WTC11 (cell line): Measurements from ENCODE around the gene CTTNBP2.

Experiments
- ATF2 ChIP-seq: sonication (generic); formaldehyde crosslinking; IDR thresholded peaks from 2 replicates; pipeline ENCODE4 v1.8.1; 2022; ENCODE audit warnings: low read depth, missing genetic modification reagents, borderline replicate concordance
- MAX ChIP-seq: sonication (generic); formaldehyde crosslinking; IDR thresholded peaks from 2 replicates; pipeline ENCODE4 v1.8.0; 2022; ENCODE audit warnings: mild to moderate bottlenecking, missing genetic modification reagents
- TEAD4 ChIP-seq: sonication (generic); formaldehyde crosslinking; IDR thresholded peaks from 2 replicates; pipeline ENCODE4 v1.8.0; 2022; ENCODE audit warnings: mild to moderate bottlenecking, missing genetic modification reagents
- ZBTB21 ChIP-seq: sonication (generic); formaldehyde crosslinking; IDR thresholded peaks from 2 replicates; pipeline ENCODE4 v1.8.1; 2023; ENCODE audit warnings: mild to moderate bottlenecking, missing genetic modification reagents, borderline replicate concordance
- ZNF219 ChIP-seq: sonication (generic); formaldehyde crosslinking; IDR thresholded peaks from 2 replicates; pipeline ENCODE4 v1.8.0; 2023; ENCODE audit warnings: missing genetic modification reagents, mild to moderate bottlenecking, borderline replicate concordance
- ZNF232 ChIP-seq: sonication (generic); formaldehyde crosslinking; IDR thresholded peaks from 2 replicates; pipeline ENCODE4 v1.8.0; 2022; ENCODE audit warnings: mild to moderate bottlenecking, missing genetic modification reagents
- ZNF263 ChIP-seq: sonication (generic); formaldehyde crosslinking; IDR thresholded peaks from 2 replicates; pipeline ENCODE4 v1.8.1; 2022; ENCODE audit warnings: low read depth, mild to moderate bottlenecking, moderate library complexity, missing genetic modification reagents
- TF ChIP-seq, protein P1 (sequence below): sonication (generic); formaldehyde crosslinking; conservative IDR thresholded peaks from 2 replicates; pipeline ENCODE4 v1.8.1; 2022; ENCODE audit warnings: mild to moderate bottlenecking, missing genetic modification reagents
- TF ChIP-seq, protein P2 (sequence below): fragments of 200-600 bp; IDR thresholded peaks from 2 replicates; pipeline ENCODE4 v1.8.0; 2022; ENCODE audit warnings: antibody characterized with exemption
- TF ChIP-seq, protein P3 (sequence below): sonication (generic); formaldehyde crosslinking; IDR thresholded peaks from 2 replicates; pipeline ENCODE4 v1.8.0; 2022; ENCODE audit warnings: mild to moderate bottlenecking, missing genetic modification reagents
- TF ChIP-seq, protein P4 (sequence below): sonication (generic); formaldehyde crosslinking; IDR thresholded peaks from 2 replicates; pipeline ENCODE4 v1.8.0; 2022; ENCODE audit warnings: mild to moderate bottlenecking, missing genetic modification reagents
- TF ChIP-seq, protein P5 (sequence below): fragments of 250-450 bp; sonication (Bioruptor Pico); IDR thresholded peaks from 2 replicates; pipeline ENCODE4 v1.9.0; 2021; ENCODE audit warnings: mild to moderate bottlenecking
- TF ChIP-seq, protein P6 (sequence below): sonication (generic); formaldehyde crosslinking; IDR thresholded peaks from 2 replicates; pipeline ENCODE4 v1.8.1; 2022; ENCODE audit warnings: mild to moderate bottlenecking, moderate library complexity, missing genetic modification reagents

DNA sequence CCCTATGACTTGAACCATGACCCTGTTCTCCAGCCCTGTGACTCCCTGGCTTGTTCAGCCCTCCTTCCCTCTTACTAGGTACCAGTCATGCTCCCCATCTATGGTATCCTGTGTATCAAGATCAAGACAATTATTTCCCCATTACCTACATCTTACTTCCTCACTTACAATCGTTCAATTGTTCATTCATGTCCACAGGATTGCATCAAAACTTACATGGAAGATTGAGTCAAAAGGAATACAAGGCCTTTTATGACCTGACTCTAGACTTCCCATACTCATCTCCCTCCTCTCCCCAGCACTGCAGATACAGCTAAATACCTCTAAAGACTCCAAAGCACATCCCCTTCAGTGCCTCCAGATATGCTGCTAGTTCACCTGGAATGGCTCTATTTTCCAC, 109.2 kb downstream of the CTTNBP2 start:
- TF ChIP-seq, protein P1, sequence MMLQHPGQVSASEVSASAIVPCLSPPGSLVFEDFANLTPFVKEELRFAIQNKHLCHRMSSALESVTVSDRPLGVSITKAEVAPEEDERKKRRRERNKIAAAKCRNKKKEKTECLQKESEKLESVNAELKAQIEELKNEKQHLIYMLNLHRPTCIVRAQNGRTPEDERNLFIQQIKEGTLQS (CRISPR knock-in tag) = no peak
- TF ChIP-seq, protein P2, sequence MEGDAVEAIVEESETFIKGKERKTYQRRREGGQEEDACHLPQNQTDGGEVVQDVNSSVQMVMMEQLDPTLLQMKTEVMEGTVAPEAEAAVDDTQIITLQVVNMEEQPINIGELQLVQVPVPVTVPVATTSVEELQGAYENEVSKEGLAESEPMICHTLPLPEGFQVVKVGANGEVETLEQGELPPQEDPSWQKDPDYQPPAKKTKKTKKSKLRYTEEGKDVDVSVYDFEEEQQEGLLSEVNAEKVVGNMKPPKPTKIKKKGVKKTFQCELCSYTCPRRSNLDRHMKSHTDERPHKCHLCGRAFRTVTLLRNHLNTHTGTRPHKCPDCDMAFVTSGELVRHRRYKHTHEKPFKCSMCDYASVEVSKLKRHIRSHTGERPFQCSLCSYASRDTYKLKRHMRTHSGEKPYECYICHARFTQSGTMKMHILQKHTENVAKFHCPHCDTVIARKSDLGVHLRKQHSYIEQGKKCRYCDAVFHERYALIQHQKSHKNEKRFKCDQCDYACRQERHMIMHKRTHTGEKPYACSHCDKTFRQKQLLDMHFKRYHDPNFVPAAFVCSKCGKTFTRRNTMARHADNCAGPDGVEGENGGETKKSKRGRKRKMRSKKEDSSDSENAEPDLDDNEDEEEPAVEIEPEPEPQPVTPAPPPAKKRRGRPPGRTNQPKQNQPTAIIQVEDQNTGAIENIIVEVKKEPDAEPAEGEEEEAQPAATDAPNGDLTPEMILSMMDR = no peak
- TF ChIP-seq ZBTB21 (CRISPR knock-in tag) (no peak), TEAD4 (no peak), ZNF219 (CRISPR knock-in tag) (no peak), ZNF232 (CRISPR knock-in tag) (no peak), MAX (CRISPR knock-in tag) (no peak), ZNF263 (no peak), ATF2 (CRISPR knock-in tag) (no peak)
- TF ChIP-seq, protein P3, sequence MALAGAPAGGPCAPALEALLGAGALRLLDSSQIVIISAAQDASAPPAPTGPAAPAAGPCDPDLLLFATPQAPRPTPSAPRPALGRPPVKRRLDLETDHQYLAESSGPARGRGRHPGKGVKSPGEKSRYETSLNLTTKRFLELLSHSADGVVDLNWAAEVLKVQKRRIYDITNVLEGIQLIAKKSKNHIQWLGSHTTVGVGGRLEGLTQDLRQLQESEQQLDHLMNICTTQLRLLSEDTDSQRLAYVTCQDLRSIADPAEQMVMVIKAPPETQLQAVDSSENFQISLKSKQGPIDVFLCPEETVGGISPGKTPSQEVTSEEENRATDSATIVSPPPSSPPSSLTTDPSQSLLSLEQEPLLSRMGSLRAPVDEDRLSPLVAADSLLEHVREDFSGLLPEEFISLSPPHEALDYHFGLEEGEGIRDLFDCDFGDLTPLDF = no peak
- TF ChIP-seq, protein P4, sequence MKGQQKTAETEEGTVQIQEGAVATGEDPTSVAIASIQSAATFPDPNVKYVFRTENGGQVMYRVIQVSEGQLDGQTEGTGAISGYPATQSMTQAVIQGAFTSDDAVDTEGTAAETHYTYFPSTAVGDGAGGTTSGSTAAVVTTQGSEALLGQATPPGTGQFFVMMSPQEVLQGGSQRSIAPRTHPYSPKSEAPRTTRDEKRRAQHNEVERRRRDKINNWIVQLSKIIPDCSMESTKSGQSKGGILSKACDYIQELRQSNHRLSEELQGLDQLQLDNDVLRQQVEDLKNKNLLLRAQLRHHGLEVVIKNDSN (CRISPR knock-in tag) = no peak
- TF ChIP-seq, protein P5, sequence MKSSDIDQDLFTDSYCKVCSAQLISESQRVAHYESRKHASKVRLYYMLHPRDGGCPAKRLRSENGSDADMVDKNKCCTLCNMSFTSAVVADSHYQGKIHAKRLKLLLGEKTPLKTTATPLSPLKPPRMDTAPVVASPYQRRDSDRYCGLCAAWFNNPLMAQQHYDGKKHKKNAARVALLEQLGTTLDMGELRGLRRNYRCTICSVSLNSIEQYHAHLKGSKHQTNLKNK (CRISPR knock-in tag) = no peak
- TF ChIP-seq, protein P6, sequence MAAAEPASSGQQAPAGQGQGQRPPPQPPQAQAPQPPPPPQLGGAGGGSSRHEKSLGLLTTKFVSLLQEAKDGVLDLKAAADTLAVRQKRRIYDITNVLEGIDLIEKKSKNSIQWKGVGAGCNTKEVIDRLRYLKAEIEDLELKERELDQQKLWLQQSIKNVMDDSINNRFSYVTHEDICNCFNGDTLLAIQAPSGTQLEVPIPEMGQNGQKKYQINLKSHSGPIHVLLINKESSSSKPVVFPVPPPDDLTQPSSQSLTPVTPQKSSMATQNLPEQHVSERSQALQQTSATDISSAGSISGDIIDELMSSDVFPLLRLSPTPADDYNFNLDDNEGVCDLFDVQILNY (CRISPR knock-in tag) = no peak
